Amniotic epithelial cell (primary cell): ENCODE measurements around the gene P2RY14.

Experiments used
- DNase-seq: peaks from one replicate; pipeline ENCODE4 v3.0.0-alpha.2; 2010; ENCODE audit warnings: low read depth

P2RY14 gene

GRCh38 chr3:151213881-151214280 is 64.5 kb downstream of the P2RY14 start:
- DNase-seq: peak; percentile 42

GRCh38 chr3:151213151-151213550 is 65.2 kb downstream of the P2RY14 start:
- DNase-seq: no peak

DNA sequence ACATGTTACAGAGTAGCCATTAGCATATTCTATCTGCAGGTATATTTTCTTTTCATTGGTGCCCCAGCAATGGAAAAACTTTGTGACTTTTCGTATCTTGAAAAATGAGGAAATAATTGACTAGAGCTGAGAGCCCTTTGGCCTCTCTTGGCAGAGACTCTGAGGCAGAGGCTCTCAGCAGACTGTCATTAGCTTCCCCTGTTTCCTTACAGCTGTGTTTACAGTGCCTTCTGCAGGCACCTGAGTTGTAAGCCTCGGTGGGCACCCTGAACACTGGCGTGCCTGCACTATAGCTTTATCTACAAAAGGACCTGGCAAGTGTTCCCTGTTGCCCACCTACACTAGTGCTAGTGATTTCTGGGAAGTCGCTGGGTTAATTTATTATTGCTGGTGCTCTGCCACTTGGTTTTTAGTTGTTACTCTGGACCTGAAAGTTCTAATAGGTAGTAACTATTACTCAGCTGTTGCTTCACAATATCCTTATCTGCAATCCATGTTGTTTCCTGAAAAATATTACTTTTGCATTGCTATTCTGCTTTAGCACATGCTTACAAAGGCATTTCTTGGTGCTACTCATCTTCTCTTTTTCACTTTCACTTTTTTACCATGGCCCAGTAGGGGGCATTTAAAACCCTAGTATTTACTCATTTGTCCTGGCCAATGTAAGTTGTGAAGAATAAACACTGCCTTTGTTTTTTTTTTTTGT is 67.5 kb downstream of the P2RY14 start:
- peak; percentile 55 for DNase-seq

DNA sequence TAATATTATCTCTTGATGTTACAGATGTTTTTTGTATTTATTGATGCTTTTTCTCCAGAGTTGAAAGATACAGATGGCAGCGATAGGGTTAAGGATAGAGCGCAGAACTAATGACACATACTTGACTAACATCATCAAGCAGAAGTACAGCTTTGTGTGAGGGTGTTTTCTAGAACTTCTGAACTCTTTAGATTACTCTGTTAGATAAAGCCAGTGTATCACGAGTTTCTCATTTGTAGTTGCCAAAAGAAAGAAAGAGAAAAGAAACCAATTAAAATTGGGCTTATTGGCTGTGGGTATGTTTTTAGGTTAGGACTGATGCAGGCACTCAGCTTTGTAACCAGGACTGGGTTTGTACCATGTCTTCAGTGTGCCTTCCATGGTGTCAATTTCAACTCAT is 68.7 kb downstream of the P2RY14 start:
- DNase-seq: no peak

GRCh38 chr3:151206201-151206600 is 72.1 kb downstream of the P2RY14 start:
- no peak for DNase-seq

- DNase-seq: no peak
Measured at GRCh38 chr3:151205482-151205881, 72.9 kb downstream of the P2RY14 start.

GRCh38 chr3:151204530-151205402 is 73.6 kb downstream of the P2RY14 start:
- DNase-seq: no peak

DNA sequence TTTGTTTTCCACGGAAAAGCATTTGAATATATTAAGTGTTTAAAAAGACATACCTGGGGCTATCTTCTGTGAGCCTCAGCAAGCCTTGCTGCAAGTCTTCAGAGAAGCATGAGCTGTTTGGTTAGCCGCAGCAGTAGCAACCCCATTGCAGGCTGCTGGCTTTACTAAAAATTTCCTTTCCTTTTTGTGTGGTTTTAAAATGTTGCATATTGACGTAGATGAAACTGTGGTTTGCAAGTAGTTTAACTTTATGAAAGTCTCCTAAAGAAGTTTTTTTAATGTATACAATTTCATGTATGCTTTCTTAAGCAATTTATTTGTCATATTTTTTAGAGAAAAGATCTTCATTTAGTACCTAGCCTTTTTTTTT is 75.3 kb downstream of the P2RY14 start, which contains the start of gene GPR171:
Gene GPR171 (minus strand): TSS at position 166 of the 370 bp plus-strand sequence. CDS start 3,830 bp downstream, outside the sequence.
- no peak for DNase-seq

DNA sequence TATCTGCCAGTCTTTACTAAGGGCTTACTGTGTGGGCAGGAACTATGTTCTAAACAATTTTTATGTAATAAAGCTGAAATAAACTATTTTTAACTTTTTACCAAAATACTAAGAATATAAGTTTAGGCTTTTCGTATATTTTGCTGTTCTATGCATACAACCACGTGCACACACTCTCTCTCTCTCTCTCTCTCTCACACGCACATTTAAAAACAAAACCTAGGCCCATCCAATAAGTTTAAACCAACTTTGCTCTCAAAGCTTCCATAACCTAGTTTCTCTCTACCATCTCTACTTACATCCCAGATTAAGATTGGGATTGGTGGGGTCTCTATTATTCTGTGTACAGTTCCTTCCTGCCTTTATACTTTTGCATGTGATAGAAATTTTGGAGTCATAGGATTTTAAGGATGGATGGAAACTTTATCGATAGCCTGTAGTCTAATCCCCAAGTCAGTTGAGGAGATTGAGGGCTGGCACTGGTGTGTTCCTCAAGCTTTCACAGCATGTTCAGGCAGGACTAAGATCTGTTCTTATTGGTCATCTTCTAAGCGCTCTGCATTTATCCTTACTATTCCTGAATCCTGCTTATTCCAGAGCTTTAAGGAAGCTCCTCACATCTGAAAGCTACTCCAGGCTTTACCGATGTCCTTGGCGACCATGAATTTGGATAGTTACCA is 77.2 kb downstream of the P2RY14 start:
- no peak for DNase-seq

DNA sequence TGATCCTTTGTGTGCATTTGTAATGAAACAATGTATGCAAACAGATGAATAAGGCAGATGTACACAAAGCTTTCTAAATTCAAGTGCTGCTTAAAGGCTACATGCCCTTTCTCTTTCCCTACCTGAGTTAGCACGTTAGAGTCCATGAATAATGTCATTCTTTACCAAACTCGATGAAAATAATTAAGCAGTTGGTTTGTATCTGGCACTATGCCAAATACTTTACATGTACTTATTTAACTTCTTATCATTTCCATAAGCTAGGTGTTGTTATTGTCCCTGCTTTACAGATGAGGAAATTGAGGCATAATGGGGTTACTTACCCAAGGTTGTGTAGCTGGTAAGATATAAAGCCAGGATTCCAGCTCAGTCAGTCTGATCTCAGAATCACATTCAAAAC is 77.8 kb downstream of the P2RY14 start:
- DNase-seq: no peak

GRCh38 chr3:151199554-151200438 is 78.5 kb downstream of the P2RY14 start:
- DNase-seq: no peak

DNA sequence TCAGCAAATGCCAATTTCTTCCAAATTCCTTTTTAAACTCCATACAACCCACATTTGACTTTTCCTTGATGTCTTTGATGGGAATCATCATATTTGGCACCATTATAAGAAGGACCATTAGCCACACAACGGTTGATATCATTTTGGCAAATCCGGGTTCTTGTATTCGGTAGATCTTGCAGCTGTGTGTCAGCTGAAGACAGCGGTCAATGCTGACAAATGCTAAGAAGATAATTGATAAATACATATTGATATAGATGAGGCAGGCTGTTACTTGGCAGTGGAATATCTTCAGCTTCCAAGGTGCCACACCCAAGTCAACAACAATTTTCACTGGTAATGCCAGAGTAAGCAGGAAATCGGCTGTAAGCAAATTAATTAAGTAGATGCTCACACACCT is 79.5 kb downstream of the P2RY14 start:
- no peak for DNase-seq

GRCh38 chr3:151197981-151198767 is 80.2 kb downstream of the P2RY14 start:
- DNase-seq: peak; percentile 18

GRCh38 chr3:151197228-151197627 is 81.1 kb downstream of the P2RY14 start:
- no peak for DNase-seq

DNA sequence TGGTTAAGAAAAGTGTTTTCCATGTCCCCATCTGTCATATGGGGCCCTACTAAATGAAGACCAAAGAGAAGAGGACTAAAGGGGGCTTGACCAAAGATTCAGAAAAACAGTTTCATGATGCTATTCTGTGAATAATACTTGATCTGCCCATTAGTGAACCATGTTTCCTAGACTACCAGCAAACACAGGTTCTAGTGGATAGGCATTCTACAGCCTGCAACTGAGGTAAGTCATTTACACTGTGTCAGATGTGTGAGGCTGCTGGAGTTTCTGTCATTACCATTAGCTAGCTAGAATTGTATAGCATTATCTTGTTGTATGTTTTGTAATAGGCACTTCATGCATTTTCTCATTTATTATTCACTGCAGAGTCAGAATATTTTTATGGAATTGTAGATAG is 81.9 kb downstream of the P2RY14 start:
- DNase-seq: no peak

GRCh38 chr3:151195826-151196225 is 82.5 kb downstream of the P2RY14 start:
- DNase-seq: no peak

DNA sequence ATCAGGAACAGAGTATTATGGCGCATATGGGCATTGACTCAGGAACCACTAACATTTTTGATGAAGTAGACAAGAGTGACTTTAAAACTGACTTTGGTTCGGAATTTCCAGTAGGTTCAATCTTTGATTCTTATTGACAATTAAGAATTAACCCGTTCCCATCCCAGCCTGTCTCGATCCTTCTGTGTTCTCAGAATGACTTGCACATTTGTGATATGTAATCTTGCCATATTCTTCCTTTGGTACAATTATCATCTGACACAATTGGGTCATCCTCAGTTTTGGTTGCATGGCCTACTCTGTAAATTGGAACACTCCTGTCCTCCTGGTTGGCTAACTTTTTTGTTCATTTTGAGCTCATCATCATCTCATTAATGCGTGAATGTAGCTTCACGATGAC is 85.8 kb downstream of the P2RY14 start:
- no peak for DNase-seq

GRCh38 chr3:151191095-151191494 is 87.2 kb downstream of the P2RY14 start:
- no peak for DNase-seq

GRCh38 chr3:151183265-151183671 is 95.1 kb downstream of the P2RY14 start:
- peak; percentile 19 for DNase-seq

GRCh38 chr3:151182349-151183079 is 95.8 kb downstream of the P2RY14 start:
- no peak for DNase-seq
